Suppressor macrophage treated with lipopolysaccharide for 1 hour (primary cell): ENCODE measurements around the gene SUPT3H.
"Not testable (repeated sequence)": the region's sequence is repeated elsewhere in the genome, so short reads cannot be mapped to it uniquely, and the experiment has no call there.

Experiments
- DNase-seq, 3 donors: peaks; one replicate each; pipeline ENCODE4 v3.0.0-alpha.2; 2020 to 2022

The SUPT3H gene

GRCh38 chr6:45169815-45170214 is 207.9 kb downstream of the SUPT3H start:
- DNase-seq: peak in 2 of 3 donors; percentile 17 to 19

GRCh38 chr6:45163952-45164766 is 213.6 kb downstream of the SUPT3H start:
- DNase-seq: peak; percentile 13 to 46 (median 21)

- DNase-seq: no peak
These were observed 217.4 kb downstream of the SUPT3H start for GRCh38 chr6:45160305-45160704.

- DNase-seq: no peak
These were observed 221.7 kb downstream of the SUPT3H start for GRCh38 chr6:45156075-45156474.

GRCh38 chr6:45155341-45155894 is 222.3 kb downstream of the SUPT3H start:
- DNase-seq: no peak

GRCh38 chr6:45154679-45155078 is 223.1 kb downstream of the SUPT3H start:
- DNase-seq: no peak

- DNase-seq: peak in 1 of 3 donors; percentile 5
These were observed 228.9 kb downstream of the SUPT3H start for GRCh38 chr6:45148711-45149341.

GRCh38 chr6:45148278-45148677 is 229.5 kb downstream of the SUPT3H start:
- DNase-seq: no peak

- DNase-seq: not testable (repeated sequence)
These were observed 232.1 kb downstream of the SUPT3H start for GRCh38 chr6:45145658-45146057.

- DNase-seq: no peak
These were observed 239.0 kb downstream of the SUPT3H start for GRCh38 chr6:45138765-45139164.

- DNase-seq: no peak
These were observed 241.2 kb downstream of the SUPT3H start for GRCh38 chr6:45136495-45136894.

- DNase-seq: peak; percentile 9 to 78 (median 67)
These were observed 245.0 kb downstream of the SUPT3H start for GRCh38 chr6:45132658-45133294.

- DNase-seq: peak; percentile 7 to 41 (median 23)
These were observed 245.7 kb downstream of the SUPT3H start for GRCh38 chr6:45132059-45132458.

GRCh38 chr6:45129051-45129450 is 248.7 kb downstream of the SUPT3H start:
- no peak for DNase-seq

GRCh38 chr6:45127185-45127584 is 250.5 kb downstream of the SUPT3H start:
- no peak for DNase-seq

- no peak for DNase-seq
These were observed 251.7 kb downstream of the SUPT3H start for GRCh38 chr6:45126033-45126432.

GRCh38 chr6:45123023-45123422 is 254.7 kb downstream of the SUPT3H start:
- DNase-seq: no peak

GRCh38 chr6:45118754-45119153 is 259.0 kb downstream of the SUPT3H start:
- DNase-seq: no peak

GRCh38 chr6:45116714-45117410 is 260.9 kb downstream of the SUPT3H start:
- DNase-seq: no peak

GRCh38 chr6:45115696-45116095 is 262.0 kb downstream of the SUPT3H start:
- DNase-seq: peak; percentile 1 to 27 (median 20)

GRCh38 chr6:45112711-45113110 is 265.0 kb downstream of the SUPT3H start:
- DNase-seq: no peak

- no peak for DNase-seq
These were observed 268.2 kb downstream of the SUPT3H start for GRCh38 chr6:45109551-45109950.
